A673 (cell line): ENCODE measurements around the gene GPR32. TPM values are rescaled to one million over a fixed set of nuclear protein-coding genes. Genes with fewer than 3 reads are reported as not detected.

Experiments
- BruUV-seq: library from RNA; stranded (reverse); fragments of 400-500 nt; replicated peaks from 2 replicates; lab custom pipeline; 2021; lab: Mats Ljungman, UMichigan
- CTCF ChIA-PET: fragments of 300-600 bp; sonication (Branson Sonifier 250); formaldehyde crosslinking; loops from one replicate; lab custom pipeline; 2022; ENCODE audit warnings: antibody characterized with exemption; lab: Charles Lee
- POLR2A ChIA-PET: fragments of 300-600 bp; sonication (Branson Sonifier 250); formaldehyde crosslinking; loops from one replicate; lab custom pipeline; 2022; ENCODE audit warnings: antibody characterized with exemption; ENCODE audit not compliant: low non-redundant PET; lab: Charles Lee
- DNase-seq: peaks from one replicate; pipeline ENCODE4 v3.0.0-alpha.2; 2015; ENCODE audit warnings: low spot score
- H3K27ac ChIP-seq: fragments of 200-600 bp; sonication (generic); 2 replicates; pipeline ENCODE4 v1.5.1; 2016; ENCODE audit warnings: mixed run types, low read depth, mild to moderate bottlenecking, mixed read lengths, antibody characterized with exemption, low read length; ENCODE audit not compliant: poor library complexity, severe bottlenecking
- H3K27me3 ChIP-seq: fragments of 200-600 bp; sonication (generic); replicated peaks from 2 replicates; pipeline ENCODE4 v1.6.1; 2017; ENCODE audit warnings: mixed run types, low read depth, mild to moderate bottlenecking, mixed read lengths, antibody characterized with exemption, low read length; ENCODE audit not compliant: insufficient read depth, poor library complexity
- H3K36me3 ChIP-seq: fragments of 200-600 bp; sonication (generic); 2 replicates; pipeline ENCODE4 v1.6.1; 2016; ENCODE audit warnings: mixed run types, mild to moderate bottlenecking, mixed read lengths, antibody characterized with exemption, low read length; ENCODE audit not compliant: insufficient read depth, poor library complexity, severe bottlenecking
- H3K4me1 ChIP-seq: fragments of 200-600 bp; sonication (generic); 2 replicates; pipeline ENCODE4 v1.6.1; 2017; ENCODE audit warnings: mixed run types, mild to moderate bottlenecking, mixed read lengths, antibody characterized with exemption, low read length; ENCODE audit not compliant: insufficient read depth, poor library complexity, severe bottlenecking
- H3K4me3 ChIP-seq: fragments of 200-600 bp; sonication (generic); 2 replicates; pipeline ENCODE4 v1.5.1; 2016; ENCODE audit warnings: low read depth, mixed run types, mild to moderate bottlenecking, mixed read lengths, low read length; ENCODE audit not compliant: poor library complexity, severe bottlenecking
- H3K9me3 ChIP-seq: fragments of 200-600 bp; sonication (generic); 2 replicates; pipeline ENCODE4 v1.6.1; 2016; ENCODE audit warnings: mixed run types, low read depth, mild to moderate bottlenecking, mixed read lengths, antibody characterized with exemption, low read length; ENCODE audit not compliant: poor library complexity, severe bottlenecking
- CTCF ChIP-seq: fragments of 300-800, 200-600 bp; sonication (generic); conservative IDR thresholded peaks from 2 replicates; pipeline ENCODE4 v1.5.1; 2017; ENCODE audit warnings: low read depth, mild to moderate bottlenecking, antibody characterized with exemption, low read length, moderate library complexity, mixed read lengths
- EZH2 ChIP-seq: fragments of 200-600 bp; sonication (generic); IDR thresholded peaks from 2 replicates; pipeline ENCODE4 v1.6.1; 2017; ENCODE audit warnings: borderline replicate concordance, low read depth, mild to moderate bottlenecking, mixed read lengths, antibody characterized with exemption, low read length; ENCODE audit not compliant: poor library complexity, severe bottlenecking
- intact Hi-C: fragments of 100-400 bp; cut with micrococcal nuclease; formaldehyde crosslinking; loops from one replicate; pipeline ENCODE4 v1.10.0; 2022; ENCODE audit not compliant: unreplicated experiment
- total RNA-seq: library from RNA; stranded (reverse); gene quantifications from 2 replicates; pipeline ENCODE4 v1.2.3, GENCODE V29; 2021

GPR32 gene
- total RNA-seq, 1 experiment from 2014 or later = not detected

GRCh38 chr19:50728084-50728737 is 42.1 kb upstream of the GPR32 start:
- Histone ChIP-seq H3K4me1 (peaks cover 37% of the 10 kb centered on the region), H3K27ac (peak overlapping the region; percentile 70), H3K27me3 (no peaks in the 10 kb centered on the region), H3K4me3 (no peak overlapping the region), H3K36me3 (peaks cover 10% of the 10 kb centered on the region), H3K9me3 (no peaks in the 10 kb centered on the region)
- TF ChIP-seq EZH2 = no peak
- no peak for TF ChIP-seq CTCF
- peak; percentile 98 for DNase-seq
- intact Hi-C loops = no loop called here
- no TSS peak for BruUV-seq
- ChIA-PET CTCF (no interaction called here), POLR2A (interaction anchor here (0.6 kb wide), 1 partner anchor 68 kb away, joined by 3 read pairs; no protein-coding TSS in a partner anchor)

GRCh38 chr19:50729894-50730293 is 40.4 kb upstream of the GPR32 start:
- Histone ChIP-seq H3K4me3 (no peak overlapping the region), H3K4me1 (peaks cover 28% of the 10 kb centered on the region), H3K9me3 (no peaks in the 10 kb centered on the region), H3K36me3 (peaks cover 10% of the 10 kb centered on the region), H3K27ac (no peak overlapping the region), H3K27me3 (no peaks in the 10 kb centered on the region)
- ChIA-PET POLR2A (no interaction called here), CTCF (interaction anchor here (0.7 kb wide), 1 partner anchor 54 kb away, joined by 3 read pairs; no protein-coding TSS in a partner anchor)
- intact Hi-C loops = loop anchor here (10.0 kb wide), 1 partner anchor 1215 kb away; the partner anchor contains the start of gene FCGRT
- no peak for DNase-seq
- BruUV-seq = no TSS peak
- TF ChIP-seq CTCF (no peak), EZH2 (no peak)

DNA sequence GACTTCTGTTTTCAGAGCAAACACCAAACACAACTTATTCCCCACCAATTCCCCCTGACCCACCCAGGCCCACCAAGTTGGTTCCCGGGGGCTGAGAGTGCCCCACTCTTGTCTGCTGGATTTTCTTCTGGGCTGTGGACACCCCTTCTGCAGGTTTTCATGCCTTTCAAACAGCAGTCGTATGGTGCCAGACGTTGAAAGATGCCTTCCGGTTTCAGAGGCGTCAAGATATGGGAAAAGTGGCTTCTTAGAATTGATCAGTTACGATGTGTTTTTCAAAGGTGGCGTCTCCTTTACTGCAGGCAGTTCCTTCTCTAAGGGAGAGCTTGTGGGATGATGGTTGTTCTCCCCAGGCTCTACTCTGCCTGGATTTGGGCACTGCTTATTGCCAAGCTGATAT is 34.4 kb upstream of the GPR32 start:
- H3K9me3 ChIP-seq = no peaks in the 10 kb centered on the region
- peak overlapping the region; percentile 88 for H3K27ac ChIP-seq
- H3K36me3 ChIP-seq = no peaks in the 10 kb centered on the region
- ChIA-PET CTCF (no interaction called here), POLR2A (no interaction called here)
- no peak for DNase-seq
- peaks cover 42% of the 10 kb centered on the region for H3K4me1 ChIP-seq
- no TSS peak for BruUV-seq
- no peaks in the 10 kb centered on the region for H3K27me3 ChIP-seq
- intact Hi-C loops = loop anchor here (10.0 kb wide), 1 partner anchor 1221 kb away; the partner anchor contains the start of gene FCGRT
- H3K4me3 ChIP-seq = no peak overlapping the region
- TF ChIP-seq CTCF = no peak
- TF ChIP-seq EZH2 = no peak
